GM18517 (cell line): ENCODE measurements around the gene WBP2.
"Not testable (repeated sequence)": the region's sequence is repeated elsewhere in the genome, so short reads cannot be mapped to it uniquely, and the experiment has no call there.

Source experiments
- ATAC-seq: cut with Tn5 transposase; IDR thresholded peaks from one replicate; pipeline ENCODE4 v1.9.1; 2021; ENCODE audit warnings: mild to moderate bottlenecking, moderate library complexity; ENCODE audit not compliant: unreplicated experiment

The WBP2 gene

GRCh38 chr17:75817571-75817970 is 37.6 kb downstream of the WBP2 start:
- no peak for ATAC-seq

DNA sequence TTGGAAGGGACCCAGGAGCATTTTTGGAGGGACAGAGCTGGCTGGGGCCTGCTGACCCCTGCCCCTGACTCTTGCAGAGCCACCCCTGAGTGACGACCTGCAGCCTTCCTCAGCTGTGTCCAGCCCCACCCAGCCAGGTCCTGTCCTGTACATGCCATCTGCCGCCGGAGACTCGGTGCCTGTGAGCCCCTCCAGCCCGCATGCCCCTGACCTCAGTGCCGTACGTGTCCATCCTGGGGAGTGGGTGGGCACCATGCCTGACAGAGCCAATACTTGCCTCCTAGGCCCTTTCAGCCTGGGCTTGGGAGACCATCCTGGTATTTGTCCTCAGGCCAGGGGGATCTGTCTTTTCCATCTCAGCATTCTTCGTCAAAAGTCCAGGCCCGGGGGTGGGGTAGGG is 38.4 kb downstream of the WBP2 start:
- ATAC-seq: no peak

- ATAC-seq: no peak
Measured at GRCh38 chr17:75815399-75815798, 39.7 kb downstream of the WBP2 start.

DNA sequence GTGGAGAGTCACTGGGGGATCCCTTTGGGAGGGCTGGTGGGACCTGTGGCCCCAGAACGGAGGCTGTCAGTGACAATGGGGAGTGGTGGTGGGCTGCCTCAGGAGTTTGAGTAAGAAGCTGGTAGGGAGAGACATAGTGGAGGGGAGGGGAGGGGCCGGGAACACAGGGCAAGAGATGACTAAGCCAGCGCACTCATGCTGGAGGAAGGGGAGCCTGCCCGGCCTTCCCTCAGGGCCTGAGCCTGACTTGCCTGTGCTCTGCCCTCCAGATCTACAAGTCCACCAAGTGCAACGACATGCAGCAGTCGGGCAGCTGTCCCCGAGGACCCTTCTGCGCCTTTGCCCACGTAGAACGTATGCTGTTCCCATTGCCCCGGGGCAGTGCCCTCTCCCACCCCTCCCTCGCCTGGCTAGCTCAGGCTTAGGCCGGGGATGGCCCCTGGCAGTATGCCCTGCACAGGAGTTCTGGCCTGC is 40.2 kb downstream of the WBP2 start:
- no peak for ATAC-seq

GRCh38 chr17:75814021-75814395 is 41.1 kb downstream of the WBP2 start:
- ATAC-seq: no peak

GRCh38 chr17:75813081-75814020 is 41.8 kb downstream of the WBP2 start:
- no peak for ATAC-seq

DNA sequence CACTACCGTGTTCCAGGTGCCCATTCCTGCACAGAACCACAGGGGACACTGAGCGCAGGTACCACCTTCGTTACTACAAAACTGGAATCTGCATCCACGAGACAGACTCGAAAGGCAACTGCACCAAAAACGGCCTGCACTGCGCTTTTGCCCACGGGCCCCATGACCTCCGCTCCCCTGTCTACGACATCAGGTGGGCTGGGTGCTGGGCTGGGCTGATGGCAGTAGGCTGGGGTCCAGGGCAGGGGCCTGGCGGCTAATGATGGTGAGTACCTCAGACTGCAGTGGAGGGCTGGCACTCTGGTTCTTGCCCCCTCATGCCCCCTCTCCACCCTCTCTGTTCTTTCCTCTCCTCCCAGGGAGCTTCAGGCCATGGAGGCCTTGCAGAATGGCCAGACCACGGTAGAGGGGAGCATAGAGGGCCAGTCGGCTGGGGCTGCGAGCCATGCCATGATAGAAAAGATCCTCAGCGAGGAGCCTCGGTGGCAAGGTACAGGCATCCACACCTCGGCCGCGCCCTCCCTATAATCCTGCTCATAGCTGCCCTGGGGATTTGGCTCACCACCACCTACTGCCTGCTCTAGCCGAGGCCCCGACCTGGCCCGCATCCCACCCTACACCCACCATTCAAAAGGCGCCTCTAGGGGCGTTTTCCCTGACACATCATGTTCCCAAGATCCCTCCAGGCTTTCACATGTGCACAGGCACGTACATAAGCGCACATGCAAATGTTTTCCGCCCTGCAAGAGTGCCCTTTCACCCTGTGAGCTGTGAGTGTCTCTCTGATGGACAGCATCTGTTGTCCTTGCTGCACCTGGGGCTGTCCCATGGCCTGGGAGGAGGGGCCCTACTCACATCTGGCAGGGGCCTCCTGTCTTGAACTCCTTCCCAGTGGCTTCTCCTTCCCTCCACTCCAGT is 42.8 kb downstream of the WBP2 start:
- no peak for ATAC-seq

GRCh38 chr17:75811174-75811573 is 44.0 kb downstream of the WBP2 start:
- ATAC-seq: no peak

GRCh38 chr17:75810756-75811155 is 44.4 kb downstream of the WBP2 start:
- ATAC-seq: not testable (repeated sequence)

- ATAC-seq: no peak
Measured at GRCh38 chr17:75810216-75810615, 44.9 kb downstream of the WBP2 start.

DNA sequence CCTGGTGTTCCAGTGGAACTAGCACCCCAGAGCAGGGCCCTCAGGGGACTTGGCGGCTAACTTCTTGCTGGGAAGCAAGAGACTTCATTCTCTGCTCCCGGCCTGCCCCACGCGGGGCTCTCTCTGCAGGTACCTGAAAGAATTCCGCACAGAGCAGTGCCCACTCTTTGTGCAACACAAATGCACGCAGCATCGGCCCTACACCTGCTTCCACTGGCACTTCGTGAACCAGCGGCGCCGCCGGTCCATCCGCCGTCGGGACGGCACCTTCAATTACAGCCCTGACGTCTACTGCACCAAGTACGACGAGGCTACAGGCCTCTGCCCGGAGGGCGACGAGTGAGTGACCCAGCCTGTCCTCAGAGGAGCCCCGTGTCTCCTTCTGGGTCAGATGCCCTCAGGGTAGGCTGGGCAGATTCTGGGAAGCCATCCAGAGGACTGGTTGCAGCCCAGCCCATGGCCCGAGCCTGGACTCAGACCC is 45.5 kb downstream of the WBP2 start:
- ATAC-seq: no peak

- peak; percentile 71 for ATAC-seq
Measured at GRCh38 chr17:75808905-75809621, 46.1 kb downstream of the WBP2 start.

DNA sequence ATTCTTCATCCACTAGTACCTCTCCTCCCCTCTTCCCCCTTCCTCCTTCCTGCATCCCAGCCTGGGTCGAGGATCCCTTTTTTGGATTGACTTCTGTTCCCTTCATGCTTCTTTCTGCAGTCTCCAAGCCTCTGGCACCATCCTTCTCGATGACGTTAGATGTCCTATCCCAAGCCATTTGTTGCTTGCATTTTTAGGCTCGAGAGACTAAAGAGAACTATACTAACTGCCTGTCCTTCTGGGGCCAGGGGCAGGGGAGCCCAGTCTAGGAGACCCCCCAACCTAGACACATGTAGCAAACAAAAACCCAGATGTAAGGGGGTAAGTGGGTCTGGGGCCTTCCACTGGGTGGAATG is 46.6 kb downstream of the WBP2 start:
- no peak for ATAC-seq

- ATAC-seq: no peak
Measured at GRCh38 chr17:75807861-75808260, 47.3 kb downstream of the WBP2 start.

- no peak for ATAC-seq
Measured at GRCh38 chr17:75806822-75807500, 48.2 kb downstream of the WBP2 start.

DNA sequence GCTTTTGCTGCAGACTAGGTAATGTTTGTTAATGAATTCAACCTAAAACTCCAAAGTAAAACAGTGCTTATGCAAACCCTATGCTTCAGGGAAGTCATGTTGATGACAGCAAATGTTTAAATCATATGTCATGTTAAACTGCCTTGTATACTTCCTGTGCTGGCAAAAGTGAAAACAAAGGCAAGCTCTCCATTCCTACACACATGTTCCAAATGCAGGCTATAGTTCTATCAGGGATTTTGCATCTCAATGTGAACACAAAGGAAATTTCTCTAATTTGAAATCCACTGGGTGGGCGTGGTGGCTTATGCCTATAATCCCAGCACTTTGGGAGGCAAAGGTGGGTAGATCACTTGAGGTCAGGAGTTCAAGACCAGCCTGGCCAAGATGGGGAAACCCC is 51.3 kb downstream of the WBP2 start:
- ATAC-seq: no peak

- ATAC-seq: no peak
Measured at GRCh38 chr17:75799402-75799801, 55.7 kb downstream of the WBP2 start.

DNA sequence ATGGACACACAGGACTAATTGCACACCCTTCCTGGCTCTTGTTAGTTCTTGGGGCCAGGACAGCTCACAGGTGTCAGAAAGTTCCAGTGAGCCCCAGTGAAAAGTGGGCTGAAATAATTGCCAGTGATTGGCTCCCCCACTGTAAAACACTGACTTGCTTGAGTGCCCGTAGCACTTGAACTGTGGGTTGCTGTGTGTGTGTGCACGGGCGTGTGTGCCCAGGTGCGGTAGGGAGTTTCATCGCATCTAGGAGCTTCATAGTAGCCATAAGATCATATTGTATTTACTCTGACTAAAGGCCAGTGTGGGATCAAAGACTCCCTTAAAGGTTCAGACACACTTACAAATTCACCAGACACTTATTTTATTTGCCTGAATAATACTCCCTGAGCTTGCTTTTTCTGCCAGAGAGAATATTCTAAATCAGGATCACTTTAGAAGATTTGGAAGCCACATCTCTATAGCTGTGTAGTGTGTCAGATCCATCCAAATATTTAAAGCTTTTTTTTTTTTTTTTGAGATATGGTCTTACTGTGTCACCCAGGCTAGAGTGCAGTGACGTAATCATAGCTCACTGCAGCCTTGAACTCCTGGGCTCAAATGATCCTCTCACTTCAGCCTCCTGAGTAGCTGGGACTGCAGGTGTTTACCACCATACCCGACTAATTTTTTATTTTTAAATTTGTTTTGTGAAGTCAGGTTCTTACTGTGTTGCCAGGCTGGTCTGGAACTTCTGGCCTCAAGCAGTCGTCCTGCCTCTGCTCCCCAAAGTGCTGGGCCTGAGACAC is 59.1 kb downstream of the WBP2 start:
- ATAC-seq: no peak
